GM18505 (cell line): ENCODE measurements around the gene CDK2AP2.
A peak's percentile ranks its signal among the peaks of the same experiment; 100 is the strongest.
"Not testable (repeated sequence)": the region's sequence is repeated elsewhere in the genome, so short reads cannot be mapped to it uniquely, and the experiment has no call there.

ENCODE experiments used
- ATAC-seq: cut with Tn5 transposase; IDR thresholded peaks from one replicate; pipeline ENCODE4 v1.9.1; 2021; ENCODE audit not compliant: unreplicated experiment
- POLR2A ChIP-seq: IDR thresholded peaks from 4 replicates; pipeline ENCODE4 v1.6.1; 2011; ENCODE audit warnings: borderline replicate concordance; ENCODE audit not compliant: insufficient read depth, insufficient read length; ENCODE audit errors: extremely low read depth

The CDK2AP2 gene

GRCh38 chr11:67517784-67518552 is 10.0 kb upstream of the CDK2AP2 start:
- ATAC-seq = no peak
- no peak for TF ChIP-seq POLR2A

- ATAC-seq = no peak
- no peak for TF ChIP-seq POLR2A
Measured at GRCh38 chr11:67516806-67517205, 8.8 kb upstream of the CDK2AP2 start.

GRCh38 chr11:67514116-67514515 is 6.2 kb upstream of the CDK2AP2 start:
- no peak for TF ChIP-seq POLR2A
- ATAC-seq = no peak

- ATAC-seq = not testable (repeated sequence)
Measured at GRCh38 chr11:67511558-67511957, 3.6 kb upstream of the CDK2AP2 start.

GRCh38 chr11:67510023-67510345 is 2.0 kb upstream of the CDK2AP2 start:
- no peak for ATAC-seq
- no peak for TF ChIP-seq POLR2A

- no peak for TF ChIP-seq POLR2A
- peak; percentile 42 for ATAC-seq
Measured at GRCh38 chr11:67508486-67509121, 642 bp upstream of the CDK2AP2 start.

- no peak for TF ChIP-seq POLR2A
- no peak for ATAC-seq
Measured at GRCh38 chr11:67507242-67507863, 609 bp downstream of the CDK2AP2 start.

GRCh38 chr11:67506426-67507051 is 1.4 kb downstream of the CDK2AP2 start:
- TF ChIP-seq POLR2A = no peak
- ATAC-seq = no peak

- ATAC-seq = no peak
- TF ChIP-seq POLR2A = no peak
Measured at GRCh38 chr11:67505605-67506396, 2.2 kb downstream of the CDK2AP2 start.

GRCh38 chr11:67504950-67505581 is 2.9 kb downstream of the CDK2AP2 start, which contains the start of gene PITPNM1:
PITPNM1 (minus strand) TSS chr11:67505363; CDS start chr11:67504180, 1,183 bp downstream.
- peak; percentile 18 for TF ChIP-seq POLR2A
- no peak for ATAC-seq

GRCh38 chr11:67504005-67504949 is 3.7 kb downstream of the CDK2AP2 start:
- no peak for ATAC-seq
- TF ChIP-seq POLR2A = no peak
